Adrenal gland (tissue), 12 donors: Measurements from ENCODE around the gene HPSE2. TPM values are rescaled to one million over a fixed set of nuclear protein-coding genes. Genes with fewer than 3 reads are reported as not detected.

Source experiments
- DNase-seq, 7 donors: peaks; one replicate each; pipeline ENCODE4 v3.0.0-alpha.2; 2019 to 2020
- H3K27ac ChIP-seq, 5 donors: fragments of 200-600 bp; sonication (generic) in 4 of 5; 1 replicate in 3 of 5; 2 replicates in 2 of 5; pipeline versions ENCODE4 v1.5.1 to v1.8.0; 2016 to 2020; ENCODE audit warnings: mild to moderate bottlenecking in 1 of 5
- H3K27me3 ChIP-seq: fragments of 200-600 bp; 2 replicates; pipeline ENCODE4 v1.8.0; 2021
- H3K36me3 ChIP-seq, 2 donors: fragments of 200-600 bp; replicated peaks in 1 of 2; 1 replicate in 1 of 2; 2 replicates in 1 of 2; pipeline versions ENCODE4 v1.5.1 to v1.8.0; 2018 to 2022
- H3K4me1 ChIP-seq, 2 donors: fragments of 200-600 bp; replicated peaks in 1 of 2; 1 replicate in 1 of 2; 2 replicates in 1 of 2; pipeline versions ENCODE4 v1.5.1 to v1.8.0; 2018 to 2021
- H3K4me3 ChIP-seq, 4 donors: fragments of 200-600 bp; sonication (generic) in 3 of 4; one replicate each; pipeline ENCODE4 v1.5.1; 2016 to 2018
- H3K9me3 ChIP-seq, 3 donors: fragments of 200-600 bp; sonication (generic) in 1 of 3; replicated peaks in 1 of 3; 1 replicate in 2 of 3; 2 replicates in 1 of 3; pipeline versions ENCODE4 v1.5.1 to v1.8.0; 2016 to 2021
- CTCF ChIP-seq, 6 experiments: fragments of 450-650 bp in 4 of 6; fragments of 200-600 bp in 2 of 6; sonication (generic) in 1 of 6; IDR thresholded peaks; 1 replicate in 5 of 6; 2 replicates in 1 of 6; pipeline versions ENCODE4 v1.5.1 to v1.8.0; 2016 to 2021; ENCODE audit warnings: antibody characterized with exemption in 6 of 6, mild to moderate bottlenecking in 2 of 6, moderate library complexity in 1 of 6
- POLR2A ChIP-seq, 2 donors: fragments of 450-650 bp; IDR thresholded peaks; one replicate each; pipeline ENCODE4 v1.6.1; 2017; ENCODE audit warnings: antibody characterized with exemption in 2 of 2, mild to moderate bottlenecking in 2 of 2, moderate library complexity in 1 of 2
- WGBS, 4 donors: extraction: QIAGEN DNeasy Blood & Tissue Kit in 2 of 4; methylation state at CpG; one replicate each; pipeline versions ENCODE4 v1.1.5 to v1.1.7; 2013 to 2017; 5-methylcytosine and 5-hydroxymethylcytosine counted together
- intact Hi-C, 2 donors: fragments of 100-400 bp; cut with DNase I; formaldehyde crosslinking; loops; one replicate each; pipeline versions ENCODE4 v1.14.1 to v1.15.0; 2022 to 2023
- polyA plus RNA-seq, 3 donors: library from polyadenylated mRNA; stranded (reverse); fragments of 200-250 nt in 2 of 3; fragments of 350-450 nt in 1 of 3; fragmentation: Illumina TruSeq in 1 of 3; extraction: RNeasy Lipid Tissue Mini Kit (QIAGEN cat#74804) in 1 of 3; gene quantifications; one replicate each; pipeline ENCODE4 v1.2.3, GENCODE V29; 2013 to 2014
- total RNA-seq, 9 donors: library from RNA; depleted of rRNA in 4 of 9; stranded (reverse); fragments of >200 nt in 4 of 9; fragments of 120-200 nt in 1 of 9; fragmentation: NEBNext Ultra II Directional in 1 of 9; extraction: Animal tissue kit (Norgen Biotek cat#: 25700) in 1 of 9; gene quantifications; one replicate each; pipeline versions ENCODE4 v1.1.0 to v1.2.4, GENCODE V29; 2013 to 2023
- donor health status: healthy with polysubstance abuse.
- donor health status: Bipolar disorder and iron deficiency.
- donor health status: DM: yes; HTN: yes; CAD: no.
- donor health status: DM: no; HTN: no; CAD: no.
- donor health status: DM: no; HTN: no; CAD: no.
- donor health status: DM: yes; HTN: yes; CAD: no.

Gene HPSE2
- total and polyA plus RNA-seq, 12 donors, result under 0.01 to 0.16 (median 0.10) TPM; not detected in 9

DNA sequence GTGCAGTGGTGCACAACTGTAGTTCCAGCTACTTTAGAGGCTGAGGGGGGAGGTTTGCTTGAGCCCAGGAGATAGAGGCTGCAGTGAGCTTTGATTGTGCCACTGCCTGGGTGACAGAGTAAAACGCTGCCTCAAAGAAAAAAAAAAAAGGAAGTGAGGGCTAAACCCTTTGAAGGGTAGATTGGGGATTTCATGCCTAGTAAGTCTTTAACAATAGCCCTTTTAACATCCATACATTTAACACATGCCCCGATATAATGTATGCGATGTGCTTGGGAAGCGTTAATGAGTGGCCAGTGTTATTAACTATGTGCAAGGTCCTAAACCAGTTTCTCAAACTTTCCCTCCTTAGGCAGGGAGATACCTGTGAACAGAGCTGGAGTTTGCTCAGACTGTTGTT lies 559.8 kb downstream of the HPSE2 start:
- intact Hi-C loops, result no loop called here
- H3K27ac ChIP-seq, result no peak overlapping the region

GRCh38 chr10:98673171-98673782 lies 562.4 kb downstream of the HPSE2 start:
- H3K27ac ChIP-seq, result no peak overlapping the region
- H3K36me3 ChIP-seq, result no peaks in the 10 kb centered on the region
- no peaks in the 10 kb centered on the region for H3K4me1 ChIP-seq
- H3K4me3 ChIP-seq, result no peak overlapping the region
- WGBS, 4 donors, result 71 to 83% (median 77%) methylated on average over 1 of the region's 1 CpG
- TF ChIP-seq POLR2A (IDR thresholded peaks at IDR 0.05) (no peak), CTCF (IDR thresholded peaks at IDR 0.05) (no peak)
- H3K9me3 ChIP-seq, result no peaks in the 10 kb centered on the region
- no peak for DNase-seq
- intact Hi-C loops, result no loop called here
- no peaks in the 10 kb centered on the region for H3K27me3 ChIP-seq

More for the DNA sequence above, 559.8 kb downstream of the HPSE2 start:
- H3K27me3 ChIP-seq, result no peaks in the 10 kb centered on the region
- WGBS, 4 donors, result 74 to 80% (median 78%) methylated on average over 4 of the region's 4 CpGs
- H3K9me3 ChIP-seq, result no peaks in the 10 kb centered on the region
- H3K36me3 ChIP-seq, result no peaks in the 10 kb centered on the region
- no peaks in the 10 kb centered on the region for H3K4me1 ChIP-seq
- no peak for TF ChIP-seq CTCF (IDR thresholded peaks at IDR 0.05)
- no peak for TF ChIP-seq POLR2A (IDR thresholded peaks at IDR 0.05)
- H3K4me3 ChIP-seq, result no peak overlapping the region
- DNase-seq, result no peak

- 67 to 74% (median 70%) methylated on average over 1 of the region's 1 CpG for WGBS, 4 donors
- TF ChIP-seq POLR2A (IDR thresholded peaks at IDR 0.05) (no peak), CTCF (IDR thresholded peaks at IDR 0.05) (no peak)
- no peak for DNase-seq
- Histone ChIP-seq H3K27ac (no peak overlapping the region), H3K36me3 (no peaks in the 10 kb centered on the region), H3K27me3 (no peaks in the 10 kb centered on the region), H3K4me3 (no peak overlapping the region), H3K9me3 (peaks cover 0 to 7% (median 0%) of the 10 kb centered on the region in 3 donors), H3K4me1 (no peaks in the 10 kb centered on the region)
- intact Hi-C loops, result loop anchor here in 1 of 2 donors (5.0 kb wide), 1 partner anchor 195 kb away; no protein-coding TSS in a partner anchor
Measured at GRCh38 chr10:98667081-98667480, 568.6 kb downstream of the HPSE2 start.

DNA sequence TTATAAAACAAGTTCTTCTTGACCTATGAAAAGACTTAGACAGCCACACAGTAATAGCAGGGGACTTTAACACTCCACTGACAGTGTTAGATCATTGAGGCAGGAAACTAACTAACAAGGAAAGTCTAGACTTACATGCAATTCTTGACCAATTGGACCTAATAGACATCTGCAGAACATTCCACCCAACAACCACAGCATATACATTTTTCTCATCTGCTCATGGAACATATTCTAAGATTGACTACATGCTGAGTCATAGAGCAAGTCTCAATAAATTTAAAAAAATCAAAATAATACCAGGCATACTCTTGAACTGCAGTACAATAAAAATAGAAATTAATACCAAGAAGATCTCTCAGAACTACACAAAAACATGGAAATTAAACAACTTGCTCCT lies 569.4 kb downstream of the HPSE2 start:
- no peak for DNase-seq
- no peak for TF ChIP-seq POLR2A (IDR thresholded peaks at IDR 0.05)
- TF ChIP-seq CTCF (IDR thresholded peaks at IDR 0.05), result no peak

More for the DNA sequence above, 569.4 kb downstream of the HPSE2 start:
- Histone ChIP-seq H3K36me3 (no peaks in the 10 kb centered on the region), H3K4me1 (no peaks in the 10 kb centered on the region), H3K27me3 (no peaks in the 10 kb centered on the region), H3K27ac (no peak overlapping the region), H3K9me3 (peaks cover 0 to 7% (median 0%) of the 10 kb centered on the region in 3 donors), H3K4me3 (no peak overlapping the region)
- intact Hi-C loops, result loop anchor here in 1 of 2 donors (5.0 kb wide), 1 partner anchor 194 kb away; no protein-coding TSS in a partner anchor
